Glutamatergic neuron (in vitro differentiated cells): ENCODE data around the gene MYOF. TPM values are rescaled to one million over a fixed set of nuclear protein-coding genes. Genes with fewer than 3 reads are reported as not detected.
"Not testable (repeated sequence)": the region's sequence is repeated elsewhere in the genome, so short reads cannot be mapped to it uniquely, and the experiment has no call there.

ENCODE experiments used
- DNase-seq: peaks from one replicate; pipeline ENCODE4 v3.0.0; 2022
- H3K27ac Mint-ChIP-seq: one replicate; pipeline ENCODE4 v1.8.0; 2020; ENCODE audit warnings: mild to moderate bottlenecking, mixed read lengths, inconsistent platforms; ENCODE audit not compliant: unreplicated experiment
- H3K27me3 Mint-ChIP-seq: one replicate; pipeline ENCODE4 v1.8.0; 2020; ENCODE audit warnings: mild to moderate bottlenecking, moderate library complexity, mixed read lengths, inconsistent platforms; ENCODE audit not compliant: unreplicated experiment
- H3K36me3 Mint-ChIP-seq: one replicate; pipeline ENCODE4 v1.8.0; 2020; ENCODE audit warnings: mild to moderate bottlenecking, mixed read lengths, inconsistent platforms; ENCODE audit not compliant: unreplicated experiment
- H3K4me1 Mint-ChIP-seq: one replicate; pipeline ENCODE4 v1.8.0; 2020; ENCODE audit warnings: mild to moderate bottlenecking, low read depth, mixed read lengths, inconsistent platforms; ENCODE audit not compliant: unreplicated experiment
- H3K4me3 Mint-ChIP-seq: one replicate; pipeline ENCODE4 v1.8.0; 2020; ENCODE audit warnings: mild to moderate bottlenecking, mixed read lengths, inconsistent platforms; ENCODE audit not compliant: unreplicated experiment
- H3K9me3 Mint-ChIP-seq: one replicate; pipeline ENCODE4 v1.8.0; 2020; ENCODE audit warnings: mild to moderate bottlenecking, moderate library complexity, mixed read lengths, inconsistent platforms; ENCODE audit not compliant: unreplicated experiment
- CTCF ChIP-seq: fragments of 200-600 bp; sonication (generic); IDR thresholded peaks from one replicate; pipeline ENCODE4 v1.5.0; 2021; ENCODE audit not compliant: partially characterized antibody, unreplicated experiment
- total RNA-seq: library from RNA; stranded (reverse); fragmentation: NEBNext Ultra II Directional; extraction: Animal tissue kit (Norgen Biotek cat#: 25700); gene quantifications from one replicate; pipeline ENCODE4 v1.2.1, GENCODE V29; 2021; ENCODE audit not compliant: unreplicated experiment

The MYOF gene
- total RNA-seq, 1 donor from 2014 or later = 0.42 TPM

DNA sequence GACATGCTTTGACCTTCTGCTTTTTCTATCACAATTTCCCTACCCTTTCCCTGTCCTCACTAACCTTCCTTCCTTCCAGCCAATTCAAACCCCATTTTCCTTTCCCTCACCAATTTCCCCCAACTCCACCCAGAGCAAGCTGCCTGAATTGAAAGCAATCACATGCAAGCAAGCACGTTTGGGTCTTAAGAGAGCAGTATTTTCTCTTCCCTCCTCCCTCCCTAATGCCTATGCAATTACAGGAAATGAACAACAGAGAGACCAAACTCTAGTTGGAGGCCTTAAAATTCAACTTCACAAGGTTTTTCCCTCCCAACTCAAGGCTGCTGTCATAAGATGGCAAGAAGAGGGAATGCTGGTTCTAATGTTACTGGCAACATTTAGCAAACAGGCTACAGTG lies 117.2 kb downstream of the MYOF start:
- TF ChIP-seq CTCF = no peak
- no peak overlapping the region for H3K27ac Mint-ChIP-seq

DNA sequence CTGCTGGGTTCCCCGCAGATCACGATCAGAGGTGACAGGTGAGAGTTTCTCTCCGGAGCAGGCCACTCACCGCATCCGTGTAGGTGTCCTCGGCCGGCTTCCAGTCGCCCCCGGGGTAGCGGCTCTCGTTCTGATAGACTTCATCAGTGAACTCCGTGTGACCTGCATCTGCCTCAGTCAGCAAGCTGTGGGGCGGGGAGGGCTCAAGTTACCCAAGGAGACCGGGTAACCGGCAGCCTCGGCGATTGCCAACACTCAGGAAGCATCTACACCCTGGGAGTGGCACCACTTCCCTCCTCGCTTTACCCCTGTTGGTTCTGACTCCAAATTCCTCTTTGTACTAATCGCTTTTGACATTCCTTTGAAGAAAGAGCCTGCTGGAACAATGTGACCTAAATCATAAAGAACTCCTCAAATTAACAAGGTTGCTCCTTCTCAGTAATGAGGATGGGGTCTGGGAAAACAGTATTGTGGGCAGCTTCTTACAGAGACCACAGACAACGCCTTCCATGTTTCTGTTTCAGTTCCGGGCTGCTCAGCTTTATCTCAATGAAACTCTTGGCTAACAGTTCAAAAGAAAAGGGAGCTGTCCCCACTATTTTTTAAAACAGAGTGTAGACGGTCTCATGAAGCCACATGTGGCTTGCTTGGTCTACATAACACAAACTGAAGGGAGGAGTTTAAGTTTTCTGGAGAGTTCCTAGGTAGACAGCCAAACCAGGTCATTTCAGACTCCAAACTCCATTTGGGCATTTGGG lies 118.1 kb downstream of the MYOF start:
- no peaks in the 10 kb centered on the region for H3K4me1 Mint-ChIP-seq
- DNase-seq = no peak
- no peak overlapping the region for H3K27ac Mint-ChIP-seq
- no peak for TF ChIP-seq CTCF
- H3K36me3 Mint-ChIP-seq = no peaks in the 10 kb centered on the region
- H3K9me3 Mint-ChIP-seq = no peaks in the 10 kb centered on the region
- no peaks in the 10 kb centered on the region for H3K27me3 Mint-ChIP-seq
- no peak overlapping the region for H3K4me3 Mint-ChIP-seq

More for the DNA sequence above, 117.2 kb downstream of the MYOF start:
- no peak for DNase-seq
- H3K4me1 Mint-ChIP-seq = no peaks in the 10 kb centered on the region
- no peak overlapping the region for H3K4me3 Mint-ChIP-seq
- no peaks in the 10 kb centered on the region for H3K36me3 Mint-ChIP-seq
- no peaks in the 10 kb centered on the region for H3K27me3 Mint-ChIP-seq
- no peaks in the 10 kb centered on the region for H3K9me3 Mint-ChIP-seq

- H3K4me3 Mint-ChIP-seq, H3K27me3 Mint-ChIP-seq, H3K9me3 Mint-ChIP-seq, H3K4me1 Mint-ChIP-seq, H3K27ac Mint-ChIP-seq, DNase-seq, H3K36me3 Mint-ChIP-seq: not testable (repeated sequence)
Measured at GRCh38 chr10:93358398-93358797, 123.7 kb downstream of the MYOF start.

DNA sequence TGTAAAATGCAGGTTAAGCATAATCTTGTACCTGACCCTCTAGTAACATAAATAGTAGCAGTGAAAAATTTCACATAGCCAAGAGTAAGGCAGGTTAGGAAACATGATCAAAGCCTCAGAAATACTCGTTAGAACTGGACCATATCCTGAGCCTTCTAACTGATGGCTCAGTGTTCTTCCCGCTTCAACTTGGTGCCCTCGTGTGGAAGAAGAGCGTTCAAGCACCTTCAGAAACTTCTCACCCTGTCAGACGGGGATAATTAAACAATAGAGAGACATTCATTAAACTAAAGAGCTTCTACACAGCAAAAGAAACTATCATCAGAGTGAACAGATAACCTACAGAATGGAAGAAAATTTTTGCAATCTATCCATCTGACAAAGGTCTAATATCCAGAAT lies 124.5 kb downstream of the MYOF start:
- Mint-ChIP-seq H3K36me3 (no peaks in the 10 kb centered on the region), H3K4me1 (no peaks in the 10 kb centered on the region), H3K9me3 (no peaks in the 10 kb centered on the region), H3K27me3 (peaks cover 3% of the 10 kb centered on the region), H3K27ac (no peak overlapping the region), H3K4me3 (no peak overlapping the region)
- peak; percentile 33 for DNase-seq
- peak; percentile 63 for TF ChIP-seq CTCF

GRCh38 chr10:93356516-93356915 lies 125.6 kb downstream of the MYOF start:
- Mint-ChIP-seq H3K9me3 (no peaks in the 10 kb centered on the region), H3K4me1 (no peaks in the 10 kb centered on the region), H3K27ac (no peak overlapping the region), H3K27me3 (peaks cover 3% of the 10 kb centered on the region), H3K36me3 (no peaks in the 10 kb centered on the region), H3K4me3 (no peak overlapping the region)
- no peak for TF ChIP-seq CTCF
- no peak for DNase-seq
